Natural killer cell (primary cell): ENCODE data around the gene TSPAN18. TPM values are rescaled to one million over a fixed set of nuclear protein-coding genes. Genes with fewer than 3 reads are reported as not detected.

ENCODE experiments used
- ATAC-seq, 3 donors: fragments of 150-1000 bp in 2 of 3; fragments of 200-7000 bp in 1 of 3; cut with Tn5 transposase; 1 replicate in 1 of 3; 2 replicates in 2 of 3; pipeline ENCODE4 v1.10.0; 2021; ENCODE audit warnings: mild to moderate bottlenecking in 2 of 3, moderate library complexity in 2 of 3
- DNase-seq, 2 donors: peaks; one replicate each; pipeline versions ENCODE4 v3.0.0 to v3.0.0-alpha.2; 2013 to 2021; ENCODE audit warnings: mixed read lengths in 1 of 2
- H3K27ac ChIP-seq: one replicate; pipeline ENCODE4 v1.5.1; 2013; ENCODE audit warnings: mild to moderate bottlenecking, low read length
- H3K27me3 ChIP-seq: one replicate; pipeline ENCODE4 v1.6.1; 2013; ENCODE audit warnings: low read length; ENCODE audit not compliant: control insufficient read depth, insufficient read depth
- H3K36me3 ChIP-seq: one replicate; pipeline ENCODE4 v1.6.1; 2013; ENCODE audit warnings: low read length; ENCODE audit not compliant: control insufficient read depth, insufficient read depth
- H3K4me1 ChIP-seq: one replicate; pipeline ENCODE4 v1.6.1; 2013; ENCODE audit warnings: low read length; ENCODE audit not compliant: control insufficient read depth, insufficient read depth
- H3K4me3 ChIP-seq: one replicate; pipeline ENCODE4 v1.5.1; 2013; ENCODE audit warnings: low read length
- H3K9me3 ChIP-seq: one replicate; pipeline ENCODE4 v1.6.1; 2013; ENCODE audit warnings: low read length; ENCODE audit not compliant: control insufficient read depth, insufficient read depth
- H3K27ac Mint-ChIP-seq, 2 donors: one replicate each; pipeline ENCODE4 v1.8.0; 2022; ENCODE audit warnings: mild to moderate bottlenecking in 2 of 2, mixed read lengths in 2 of 2, moderate library complexity in 1 of 2
- H3K27me3 Mint-ChIP-seq, 2 donors: one replicate each; pipeline ENCODE4 v1.8.0; 2022; ENCODE audit warnings: low read depth in 2 of 2, mixed read lengths in 2 of 2
- H3K36me3 Mint-ChIP-seq: one replicate; pipeline ENCODE4 v1.8.0; 2022; ENCODE audit warnings: mixed read lengths
- H3K4me1 Mint-ChIP-seq, 2 donors: one replicate each; pipeline ENCODE4 v1.8.0; 2022; ENCODE audit warnings: mixed read lengths in 2 of 2
- H3K4me3 Mint-ChIP-seq: one replicate; pipeline ENCODE4 v1.8.0; 2022; ENCODE audit warnings: mild to moderate bottlenecking, moderate library complexity, mixed read lengths
- H3K9me3 Mint-ChIP-seq, 2 donors: one replicate each; pipeline ENCODE4 v1.8.0; 2022; ENCODE audit warnings: mixed read lengths in 2 of 2
- WGBS: methylation state at CpG from one replicate; pipeline ENCODE4 v1.1.7; 2013; ENCODE audit warnings: missing lambda C conversion rate; ENCODE audit not compliant: insufficient coverage; 5-methylcytosine and 5-hydroxymethylcytosine counted together
- intact Hi-C: fragments of 100-400 bp; cut with micrococcal nuclease; formaldehyde crosslinking; loops from one replicate; pipeline ENCODE4 v1.14.2; 2022
- total RNA-seq, 4 donors: library from RNA; stranded (reverse); fragments of 120-200 nt in 1 of 4; gene quantifications; one replicate each; pipeline versions ENCODE4 v1.2.3 to v1.2.4, GENCODE V29; 2013 to 2022
- TF ChIP-seq, protein P1 (sequence below): fragments of 200-600 bp; IDR thresholded peaks from one replicate; pipeline ENCODE4 v1.8.0; 2022; ENCODE audit warnings: antibody characterized with exemption

The TSPAN18 gene
- total RNA-seq, 3 donors from 2014 or later (not counting 1 experiment from before 2014, with no cell fraction given): 1.9 to 2.4 (median 2.3) TPM

DNA sequence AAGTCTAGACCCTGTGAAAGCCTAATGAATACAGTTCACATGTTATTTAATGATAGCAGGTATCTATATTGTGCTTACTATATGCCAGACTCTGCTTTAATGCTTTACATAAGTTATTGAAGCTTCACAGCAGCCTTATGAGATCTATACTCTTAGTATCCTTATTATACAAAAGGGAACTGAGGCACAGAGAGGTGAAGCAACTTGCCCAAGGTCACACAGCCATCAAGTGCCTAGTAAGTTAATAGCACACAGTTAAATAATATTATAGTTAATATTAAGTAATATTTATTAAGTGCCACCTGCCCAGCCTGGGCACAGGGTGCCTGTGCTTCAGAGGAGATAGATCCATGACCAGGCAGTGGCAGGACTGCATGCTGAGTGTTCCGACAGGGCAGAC, 145.8 kb downstream of the TSPAN18 start:
- intact Hi-C loops: no loop called here
- TF ChIP-seq, protein P1, sequence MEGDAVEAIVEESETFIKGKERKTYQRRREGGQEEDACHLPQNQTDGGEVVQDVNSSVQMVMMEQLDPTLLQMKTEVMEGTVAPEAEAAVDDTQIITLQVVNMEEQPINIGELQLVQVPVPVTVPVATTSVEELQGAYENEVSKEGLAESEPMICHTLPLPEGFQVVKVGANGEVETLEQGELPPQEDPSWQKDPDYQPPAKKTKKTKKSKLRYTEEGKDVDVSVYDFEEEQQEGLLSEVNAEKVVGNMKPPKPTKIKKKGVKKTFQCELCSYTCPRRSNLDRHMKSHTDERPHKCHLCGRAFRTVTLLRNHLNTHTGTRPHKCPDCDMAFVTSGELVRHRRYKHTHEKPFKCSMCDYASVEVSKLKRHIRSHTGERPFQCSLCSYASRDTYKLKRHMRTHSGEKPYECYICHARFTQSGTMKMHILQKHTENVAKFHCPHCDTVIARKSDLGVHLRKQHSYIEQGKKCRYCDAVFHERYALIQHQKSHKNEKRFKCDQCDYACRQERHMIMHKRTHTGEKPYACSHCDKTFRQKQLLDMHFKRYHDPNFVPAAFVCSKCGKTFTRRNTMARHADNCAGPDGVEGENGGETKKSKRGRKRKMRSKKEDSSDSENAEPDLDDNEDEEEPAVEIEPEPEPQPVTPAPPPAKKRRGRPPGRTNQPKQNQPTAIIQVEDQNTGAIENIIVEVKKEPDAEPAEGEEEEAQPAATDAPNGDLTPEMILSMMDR: no peak
- Histone ChIP-seq H3K36me3 (no peaks in the 10 kb centered on the region), H3K27me3 (peaks cover 8% of the 10 kb centered on the region), H3K27ac (no peak overlapping the region), H3K9me3 (peaks cover 8% of the 10 kb centered on the region), H3K4me3 (no peak overlapping the region), H3K4me1 (peaks cover 4% of the 10 kb centered on the region)
- ATAC-seq: no peak
- Mint-ChIP-seq H3K27me3 (peaks cover 38 to 48% of the 10 kb centered on the region in 2 donors), H3K4me1 (peaks cover 11 to 21% of the 10 kb centered on the region in 2 donors), H3K9me3 (no peaks in the 10 kb centered on the region), H3K4me3 (no peak overlapping the region), H3K36me3 (no peaks in the 10 kb centered on the region), H3K27ac (no peak overlapping the region)
- no peak for DNase-seq
- WGBS: 83% methylated on average over 1 of the region's 1 CpG

DNA sequence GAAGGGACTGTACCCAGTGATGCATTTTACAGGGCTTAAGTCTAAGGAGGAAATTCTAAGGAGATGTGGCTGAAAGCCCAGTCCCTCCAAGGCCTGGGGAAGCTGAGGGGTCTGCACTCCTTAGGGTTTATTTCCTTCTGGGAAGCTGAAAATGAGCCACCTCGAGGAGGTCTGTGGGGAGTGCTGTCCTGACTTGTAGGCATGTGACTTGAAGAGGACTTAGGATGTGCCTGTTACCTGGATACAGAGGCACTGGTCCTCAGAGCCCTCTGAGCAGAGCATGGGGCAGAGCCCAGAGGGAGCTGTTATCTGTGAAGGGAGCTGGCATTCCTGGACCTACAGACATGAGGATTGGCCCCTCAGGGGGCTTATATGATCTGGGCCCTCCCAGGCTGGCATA, 146.8 kb downstream of the TSPAN18 start:
- Mint-ChIP-seq H3K9me3 (no peaks in the 10 kb centered on the region), H3K4me1 (peaks cover 11 to 13% of the 10 kb centered on the region in 2 donors), H3K4me3 (no peak overlapping the region), H3K27me3 (peaks cover 28 to 38% of the 10 kb centered on the region in 2 donors), H3K27ac (no peak overlapping the region), H3K36me3 (no peaks in the 10 kb centered on the region)
- WGBS: 22% methylated on average over 1 of the region's 1 CpG
- intact Hi-C loops: no loop called here
- H3K9me3 ChIP-seq: peaks cover 8% of the 10 kb centered on the region
- ATAC-seq (no peak), DNase-seq (no peak)
- peaks cover 4% of the 10 kb centered on the region for H3K4me1 ChIP-seq
- H3K4me3 ChIP-seq: no peak overlapping the region
- H3K27me3 ChIP-seq: peaks cover 5% of the 10 kb centered on the region
- TF ChIP-seq, protein P1: no peak
- no peak overlapping the region for H3K27ac ChIP-seq
- H3K36me3 ChIP-seq: no peaks in the 10 kb centered on the region

DNA sequence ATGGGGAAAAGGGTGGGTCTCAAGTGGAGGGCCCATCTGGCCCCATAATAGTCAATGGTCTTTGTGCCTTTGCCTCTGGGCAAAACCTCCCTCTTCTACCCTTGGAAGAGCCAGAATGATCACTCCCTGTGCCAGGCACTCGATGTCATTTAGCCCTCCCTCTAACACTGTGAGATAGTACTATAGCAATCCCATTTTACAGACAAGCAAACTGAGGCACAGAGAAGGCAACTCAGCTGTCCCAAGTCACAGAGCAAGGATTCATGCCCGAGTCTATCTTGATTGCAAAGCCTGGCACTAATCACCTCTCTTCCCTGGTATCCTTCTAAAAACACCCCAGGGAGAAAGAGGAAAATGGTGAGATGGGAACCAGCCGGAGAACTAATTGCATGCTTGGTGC, 147.5 kb downstream of the TSPAN18 start:
- Mint-ChIP-seq H3K4me1 (peaks cover 11 to 12% of the 10 kb centered on the region in 2 donors), H3K36me3 (no peaks in the 10 kb centered on the region), H3K9me3 (no peaks in the 10 kb centered on the region), H3K27me3 (peaks cover 26 to 35% of the 10 kb centered on the region in 2 donors), H3K27ac (no peak overlapping the region), H3K4me3 (no peak overlapping the region)
- DNase-seq: no peak
- no peak overlapping the region for H3K27ac ChIP-seq
- 94% methylated on average over 3 of the region's 3 CpGs for WGBS
- peaks cover 4% of the 10 kb centered on the region for H3K4me1 ChIP-seq
- no peak for ATAC-seq
- H3K36me3 ChIP-seq: no peaks in the 10 kb centered on the region
- TF ChIP-seq, protein P1: no peak
- H3K9me3 ChIP-seq: peaks cover 8% of the 10 kb centered on the region
- peaks cover 5% of the 10 kb centered on the region for H3K27me3 ChIP-seq
- intact Hi-C loops: no loop called here
- no peak overlapping the region for H3K4me3 ChIP-seq

DNA sequence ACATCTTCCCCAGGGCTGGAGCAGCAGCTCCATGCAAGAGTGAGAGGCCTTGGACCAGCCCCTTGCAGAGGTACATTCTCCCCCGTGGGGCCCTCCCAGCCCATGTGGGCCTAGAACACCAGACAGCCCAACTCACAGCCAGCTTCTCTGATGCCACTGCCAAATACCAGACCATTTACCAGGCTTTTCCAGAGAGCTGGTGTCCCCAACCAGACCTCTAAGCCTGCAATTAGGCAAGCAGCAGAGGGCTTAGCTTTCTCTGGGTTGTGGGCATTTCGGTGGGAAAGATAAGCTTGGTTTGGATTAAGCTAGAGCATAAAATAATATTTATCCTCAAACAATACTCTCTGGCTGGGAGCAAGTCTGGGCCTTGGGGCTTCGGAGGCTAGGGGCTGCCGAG, 148.3 kb downstream of the TSPAN18 start:
- H3K9me3 ChIP-seq: peaks cover 8% of the 10 kb centered on the region
- Mint-ChIP-seq H3K36me3 (no peaks in the 10 kb centered on the region), H3K9me3 (no peaks in the 10 kb centered on the region), H3K4me1 (peaks cover 10% of the 10 kb centered on the region in 2 donors), H3K27me3 (peaks cover 23 to 33% of the 10 kb centered on the region in 2 donors), H3K27ac (no peak overlapping the region), H3K4me3 (no peak overlapping the region)
- H3K27ac ChIP-seq: no peak overlapping the region
- H3K4me3 ChIP-seq: no peak overlapping the region
- no peak for ATAC-seq
- H3K36me3 ChIP-seq: no peaks in the 10 kb centered on the region
- peaks cover 5% of the 10 kb centered on the region for H3K27me3 ChIP-seq
- intact Hi-C loops: no loop called here
- no peak for DNase-seq
- WGBS: 98% methylated on average over 3 of the region's 4 CpGs
- peaks cover 4% of the 10 kb centered on the region for H3K4me1 ChIP-seq
- TF ChIP-seq, protein P1: no peak
